Esophagus mucosa (tissue), 1 donor: ENCODE data around the gene MARS1. TPM values are rescaled to one million over a fixed set of nuclear protein-coding genes. Genes with fewer than 3 reads are reported as not detected.

Experiments used
- ATAC-seq: fragments of 200-7000 bp; cut with Tn5 transposase; one replicate; pipeline ENCODE4 v1.9.1; 2020
- total RNA-seq: library from RNA; stranded (reverse); gene quantifications from one replicate; pipeline ENCODE4 v1.2.4, GENCODE V29; 2023
- donor health status: DM: yes; HTN: yes; CAD: no.

MARS1 gene
- total RNA-seq, 1 donor from 2014 or later = 130 TPM

GRCh38 chr12:57531836-57532235 lies 44.0 kb downstream of the MARS1 start:
- ATAC-seq = no peak

GRCh38 chr12:57533108-57533507 lies 45.2 kb downstream of the MARS1 start:
- ATAC-seq = no peak

DNA sequence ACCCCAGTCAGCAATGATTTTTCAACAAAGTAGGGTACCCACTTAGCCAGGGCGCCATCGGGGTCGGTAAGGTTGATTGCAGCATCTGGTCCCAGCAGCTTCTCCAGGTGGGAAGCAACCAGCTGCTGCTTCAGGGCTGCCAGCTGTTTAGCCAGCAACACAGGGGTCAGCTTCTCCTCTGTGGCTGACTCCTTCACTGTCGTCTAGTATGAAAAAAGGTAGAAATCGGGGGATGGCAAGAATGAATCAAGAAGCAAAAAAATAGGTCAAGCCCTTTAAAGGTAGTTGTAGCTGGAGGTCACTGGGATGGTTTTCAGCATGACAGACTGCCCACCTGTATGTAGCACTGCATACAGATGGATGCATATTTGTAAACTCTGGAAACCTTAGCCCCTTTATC lies 46.4 kb downstream of the MARS1 start:
- ATAC-seq = no peak

DNA sequence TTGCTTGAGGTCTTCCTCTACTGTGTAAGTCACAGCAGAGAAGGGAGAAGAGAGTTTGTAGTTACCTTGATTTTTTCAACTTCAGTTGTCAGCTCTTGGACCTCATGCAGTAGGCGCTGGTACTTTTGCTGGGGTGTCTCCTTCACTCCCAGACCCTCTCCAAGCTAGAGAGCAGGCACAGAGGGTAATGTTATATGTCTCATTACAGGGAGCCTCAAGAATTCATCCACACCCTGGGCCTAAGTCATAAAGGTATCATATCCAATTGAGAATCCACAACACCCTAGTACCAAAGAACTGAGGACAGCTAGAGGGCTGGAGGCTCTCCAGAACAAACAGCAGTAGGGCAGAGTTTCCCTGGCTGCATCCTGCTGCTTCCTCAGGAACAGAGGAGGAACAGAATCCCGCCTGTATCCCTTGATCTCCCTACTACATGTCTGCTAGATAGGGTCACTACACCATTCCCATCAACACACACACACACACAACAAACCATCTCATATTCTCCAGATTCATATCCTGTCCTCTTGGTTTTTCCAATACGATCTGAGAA lies 47.2 kb downstream of the MARS1 start:
- ATAC-seq = no peak

DNA sequence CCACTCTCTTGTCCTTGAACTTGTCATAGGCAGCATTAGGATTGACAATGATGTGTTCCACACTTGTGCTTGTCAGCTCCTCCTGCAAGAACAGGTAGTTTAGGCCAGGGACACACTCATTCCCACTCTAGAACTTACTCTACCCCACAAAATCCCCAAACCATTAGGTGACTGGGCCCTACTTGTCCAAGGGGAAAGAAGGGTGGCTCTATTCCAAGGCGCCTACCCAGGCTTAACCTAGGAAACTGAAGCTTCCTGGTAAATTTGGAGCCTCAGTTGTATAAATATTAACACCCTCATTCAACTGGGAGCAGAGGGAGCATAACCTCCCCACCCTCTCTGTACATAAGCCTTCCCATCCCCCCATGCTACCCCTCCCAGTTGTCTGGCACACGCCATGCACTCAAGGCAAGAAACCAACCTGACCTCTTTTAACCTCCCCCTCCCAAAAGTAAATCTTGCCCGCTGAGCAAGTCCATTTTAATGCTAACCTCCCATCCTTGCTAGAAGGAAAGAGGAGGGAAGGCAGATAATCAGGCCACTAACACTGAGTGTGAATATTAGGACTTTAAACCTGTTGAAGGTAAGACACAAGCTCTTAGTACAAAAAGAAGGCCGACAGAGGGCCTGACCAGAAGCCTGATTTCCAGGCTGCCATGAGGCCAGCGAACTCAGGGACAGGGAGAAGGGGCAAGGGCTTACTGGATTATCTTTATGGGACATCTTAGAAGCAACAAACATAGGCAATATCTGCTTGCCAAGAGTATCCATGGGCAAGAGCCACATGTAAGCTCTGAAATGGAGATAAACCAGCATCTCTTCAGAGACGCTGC lies 48.1 kb downstream of the MARS1 start:
- no peak for ATAC-seq

DNA sequence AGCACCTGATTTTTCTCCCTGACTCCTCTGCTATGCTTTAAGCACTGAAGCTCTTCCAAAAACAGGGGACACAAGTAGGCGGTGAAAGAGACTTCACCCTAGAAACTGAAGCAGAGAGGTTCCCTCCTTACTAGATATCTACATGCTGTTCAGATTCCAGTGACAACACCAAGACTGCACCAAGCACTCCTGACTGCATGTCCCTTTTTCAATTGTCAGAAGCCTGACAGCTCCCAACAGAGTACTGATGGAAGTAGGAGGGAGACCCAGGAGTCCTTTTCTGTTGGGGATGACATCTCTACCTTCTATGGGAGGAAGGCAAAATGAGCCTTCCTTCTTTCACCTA lies 48.7 kb downstream of the MARS1 start:
- ATAC-seq = no peak

GRCh38 chr12:57539134-57539768 lies 51.4 kb downstream of the MARS1 start:
- no peak for ATAC-seq

DNA sequence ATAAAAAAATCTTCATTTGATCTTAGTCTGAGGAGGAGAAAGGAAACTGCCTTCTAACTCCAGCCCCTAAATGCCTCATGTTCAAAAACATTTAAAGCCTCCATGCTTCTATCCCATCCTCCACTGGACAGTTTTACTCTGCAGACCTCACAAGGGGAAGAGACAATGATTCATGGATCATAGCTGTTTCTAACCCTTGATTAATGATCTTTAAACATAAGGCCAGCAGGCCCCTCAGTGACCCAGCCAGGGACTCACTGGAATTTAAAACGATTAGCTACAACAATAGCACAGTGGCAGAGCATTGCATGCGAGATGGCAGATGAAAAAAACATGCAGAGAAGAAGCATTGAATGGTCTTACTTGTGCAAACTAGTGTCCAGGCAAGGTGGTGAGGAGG lies 53.1 kb downstream of the MARS1 start:
- ATAC-seq = no peak

- no peak for ATAC-seq
Measured at GRCh38 chr12:57541717-57542116, 53.8 kb downstream of the MARS1 start.

- ATAC-seq = no peak
Measured at GRCh38 chr12:57543581-57543980, 55.7 kb downstream of the MARS1 start.

DNA sequence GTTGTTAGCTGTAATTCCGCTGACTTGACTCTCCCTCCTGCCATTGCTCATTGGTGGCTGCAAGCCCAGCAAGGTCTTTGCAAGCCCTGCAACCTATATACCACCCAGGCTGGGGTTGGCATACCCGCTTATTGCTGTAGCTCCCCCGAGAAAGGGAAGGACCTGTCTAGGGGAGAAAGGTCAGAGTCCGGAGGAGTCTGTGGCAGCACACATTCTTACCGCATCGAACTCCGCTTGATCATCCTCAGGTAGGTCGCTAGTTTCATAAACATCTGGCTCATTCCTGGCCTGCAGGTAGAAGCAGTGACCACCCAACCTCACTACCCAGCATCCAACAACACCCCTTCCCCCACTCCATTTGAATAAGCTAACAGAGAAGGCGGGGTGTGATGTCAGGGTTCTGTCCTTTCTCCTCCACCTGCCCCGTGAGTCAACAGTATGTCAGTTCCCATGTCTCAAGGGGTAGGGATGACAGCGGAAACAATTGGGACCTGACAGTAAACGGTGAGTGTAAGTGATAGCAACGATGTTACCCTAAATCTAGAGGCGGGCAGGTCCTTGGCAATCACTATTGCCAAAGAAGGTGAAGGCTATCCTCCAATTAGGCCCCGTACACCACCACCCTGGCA lies 58.1 kb downstream of the MARS1 start:
- peak; percentile 53 for ATAC-seq

- peak; percentile 95 for ATAC-seq
Measured at GRCh38 chr12:57546438-57547287, 58.8 kb downstream of the MARS1 start, which contains the start of gene DCTN2. Gene DCTN2, minus strand, starts transcription at chr12:57547192. Its CDS starts 129 bp downstream, at chr12:57547063.

GRCh38 chr12:57547288-57548012 lies 59.6 kb downstream of the MARS1 start:
- no peak for ATAC-seq

DNA sequence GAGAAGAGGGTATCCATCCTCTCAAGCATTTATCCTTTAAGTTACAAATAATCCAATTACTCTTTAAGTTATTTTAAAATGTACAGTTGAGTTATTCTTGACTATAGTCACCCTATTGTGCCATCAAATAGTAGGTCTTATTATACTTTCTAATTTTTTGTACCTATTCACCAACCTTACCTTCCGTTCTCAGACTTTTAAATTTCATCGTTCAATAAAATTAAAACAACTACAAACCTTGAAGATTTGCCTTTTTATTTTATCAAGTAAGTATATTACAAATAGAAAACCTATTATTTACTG lies 60.1 kb downstream of the MARS1 start:
- no peak for ATAC-seq

DNA sequence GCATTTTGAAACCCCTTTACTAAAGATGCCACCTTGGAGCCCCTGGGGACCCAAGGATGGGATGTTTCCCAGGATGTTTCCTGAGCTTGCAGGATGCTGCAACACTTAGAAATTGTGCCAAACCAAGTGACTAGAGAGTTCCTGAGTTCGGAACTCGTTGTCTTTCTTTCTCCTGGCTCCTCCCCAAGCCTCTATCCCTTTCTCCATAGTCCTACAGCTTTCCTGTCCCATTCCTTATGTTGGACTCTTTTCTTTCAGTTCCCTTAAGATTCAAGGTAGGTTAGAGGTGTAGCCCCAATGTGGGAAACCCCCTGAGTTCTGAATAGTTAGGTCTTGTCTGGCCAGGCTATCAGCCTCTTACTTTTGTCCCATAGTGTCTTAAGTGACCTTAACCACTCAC lies 60.6 kb downstream of the MARS1 start:
- ATAC-seq = no peak

- no peak for ATAC-seq
Measured at GRCh38 chr12:57549203-57549908, 61.5 kb downstream of the MARS1 start.

- no peak for ATAC-seq
Measured at GRCh38 chr12:57549909-57550640, 62.2 kb downstream of the MARS1 start, which contains the start of gene KIF5A. Gene KIF5A, plus strand, starts transcription at chr12:57550044. Its CDS starts 228 bp downstream, at chr12:57550272.

DNA sequence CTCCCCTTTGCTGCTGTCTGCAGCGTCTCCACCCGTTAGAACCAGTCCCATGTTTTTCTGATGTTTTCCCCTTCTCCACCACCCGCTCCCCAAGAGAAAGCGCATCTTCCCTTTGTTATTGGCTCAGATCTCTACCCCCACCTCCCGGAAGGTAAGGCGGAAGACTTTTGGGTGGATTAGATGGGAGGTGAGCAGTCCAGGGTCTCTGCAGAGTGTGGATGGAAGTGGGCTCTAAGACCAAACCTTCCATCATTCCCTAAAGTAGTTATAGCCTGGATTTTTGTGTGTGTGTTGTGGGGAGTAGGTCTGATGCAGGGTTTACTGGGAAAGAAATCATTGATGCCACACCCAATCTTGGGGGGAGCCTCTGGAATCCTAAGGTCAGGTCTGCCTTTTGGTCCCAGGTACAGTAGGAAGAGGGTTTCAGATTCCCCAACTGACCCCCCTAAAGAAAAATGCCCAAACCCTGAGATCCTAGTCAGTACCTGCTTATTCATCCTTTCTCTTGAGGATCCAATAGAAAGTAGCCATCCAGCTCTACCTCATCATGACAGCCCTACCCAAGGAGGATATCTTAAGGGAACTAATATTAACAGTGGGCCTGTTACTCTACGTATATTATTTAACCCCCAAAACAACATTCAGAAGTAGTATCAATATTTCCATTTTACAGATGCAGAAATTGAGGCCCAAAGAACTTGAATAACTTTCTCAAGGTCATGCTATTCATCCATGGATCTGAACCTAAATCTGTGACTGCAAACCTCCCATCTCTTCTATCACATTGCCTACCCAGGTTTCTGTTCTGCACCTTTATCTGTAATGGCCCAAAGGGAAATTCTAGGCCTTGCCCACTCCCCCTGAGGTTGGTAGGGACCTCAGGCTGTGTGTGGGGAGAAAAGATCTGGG lies 63.0 kb downstream of the MARS1 start:
- ATAC-seq = no peak

DNA sequence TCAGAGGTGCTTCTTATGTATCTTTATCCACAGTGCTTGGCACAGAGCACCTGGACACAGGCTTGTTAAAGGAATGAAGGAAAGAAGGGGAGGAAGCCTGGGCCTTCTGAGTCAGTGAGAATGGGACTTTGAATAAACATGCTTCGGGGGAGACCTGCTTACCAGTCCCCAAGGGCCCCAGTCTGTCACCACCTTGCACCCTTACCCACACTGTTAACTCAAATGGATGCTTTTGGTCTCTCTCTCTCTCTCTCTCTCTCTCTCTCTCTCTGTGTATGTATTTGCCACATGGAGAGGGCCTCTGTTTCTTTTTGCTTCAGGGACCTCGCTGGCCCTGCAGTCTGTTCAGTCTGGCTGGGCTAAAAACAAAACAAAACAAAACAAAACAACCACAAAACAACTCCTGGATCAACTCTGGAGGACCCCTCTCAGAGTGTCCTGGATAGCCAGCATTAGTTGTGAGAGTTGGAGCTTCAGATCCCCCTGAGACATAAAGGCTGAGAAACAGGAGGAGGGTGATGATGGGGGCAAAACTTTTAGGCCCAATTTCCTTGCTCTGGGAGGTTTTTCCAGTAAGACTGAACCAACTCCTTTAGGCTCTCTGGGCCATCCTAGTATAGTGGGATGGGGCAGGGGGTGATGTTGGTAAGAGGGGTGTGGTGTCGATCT lies 63.9 kb downstream of the MARS1 start:
- no peak for ATAC-seq
